HepG2 (cell line): Measurements from ENCODE around the gene DLG2. TPM values are rescaled to one million over a fixed set of nuclear protein-coding genes. Genes with fewer than 3 reads are reported as not detected.

ENCODE experiments used
- ATF7 ChIP-seq, 2 experiments: fragments of 450-650 bp in 1 of 2; sonication (generic) in 1 of 2; formaldehyde crosslinking in 1 of 2; IDR thresholded peaks; 2 replicates each; pipeline versions ENCODE4 v1.4.0 to v1.6.1; 2016 to 2020; ENCODE audit warnings: antibody characterized with exemption in 1 of 2, mild to moderate bottlenecking in 1 of 2, missing genetic modification reagents in 1 of 2
- CCAR2 ChIP-seq: fragments of 200-400 bp; formaldehyde crosslinking; optimal IDR thresholded peaks from 2 replicates; pipeline ENCODE3; 2018; ENCODE audit warnings: low read depth, mild to moderate bottlenecking, low read length, moderate library complexity
- MED1 ChIP-seq: sonication (generic); formaldehyde crosslinking; IDR thresholded peaks from 2 replicates; pipeline ENCODE4 v1.4.0; 2020; ENCODE audit warnings: missing genetic modification reagents
- NR1H2 ChIP-seq: sonication (generic); formaldehyde crosslinking; IDR thresholded peaks from 2 replicates; pipeline ENCODE4 v1.8.1; 2022; ENCODE audit warnings: low read depth, missing genetic modification reagents, borderline replicate concordance
- PRPF4 ChIP-seq: fragments of 200-400 bp; formaldehyde crosslinking; IDR thresholded peaks from 2 replicates; pipeline ENCODE4 v1.6.1; 2016; ENCODE audit warnings: low read length, low read depth; ENCODE audit not compliant: poor library complexity, severe bottlenecking
- RBM39 ChIP-seq: fragments of 200-400 bp; formaldehyde crosslinking; IDR thresholded peaks from one replicate; pipeline ENCODE4 v1.6.1; 2018; ENCODE audit warnings: antibody characterized with exemption, mild to moderate bottlenecking, low read depth, low read length; ENCODE audit not compliant: poor library complexity, severe bottlenecking
- TAF15 ChIP-seq: fragments of 200-400 bp; formaldehyde crosslinking; IDR thresholded peaks from one replicate; pipeline ENCODE4 v1.6.1; 2018; ENCODE audit warnings: mild to moderate bottlenecking, low read depth, low read length; ENCODE audit not compliant: poor library complexity, severe bottlenecking
- ZNF333 ChIP-seq: sonication (generic); formaldehyde crosslinking; IDR thresholded peaks from 2 replicates; pipeline ENCODE4 v1.4.0; 2020; ENCODE audit warnings: mild to moderate bottlenecking, missing genetic modification reagents, borderline replicate concordance
- ZNF777 ChIP-seq: sonication (generic); formaldehyde crosslinking; IDR thresholded peaks from 2 replicates; pipeline ENCODE4 v1.4.0; 2020; ENCODE audit warnings: missing genetic modification reagents
- ZNF883 ChIP-seq: sonication (generic); formaldehyde crosslinking; IDR thresholded peaks from 2 replicates; pipeline ENCODE4 v1.5.1; 2020; ENCODE audit warnings: mild to moderate bottlenecking, missing genetic modification reagents; ENCODE audit errors: not compliant biosample characterization
- polyA plus RNA-seq, 8 experiments: library from polyadenylated mRNA; depleted of rRNA in 3 of 8; stranded (reverse) in 7 of 8; unstranded in 1 of 8; fragments of >200 nt; fragmentation: Illumina TruSeq in 4 of 8; extraction: Trizol in 4 of 8; gene quantifications; 2 replicates each; pipeline versions ENCODE4 v1.2.1 to v1.2.3, GENCODE V29; 2011 to 2016; ENCODE audit warnings: low read depth in 4 of 8, missing spikeins in 1 of 8, mixed read lengths in 1 of 8; ENCODE audit not compliant: insufficient read depth in 1 of 8
- total RNA-seq, 5 experiments: library from RNA; depleted of rRNA; stranded (reverse); fragments of >200 nt; fragmentation: Illumina TruSeq; extraction: Trizol; gene quantifications; 2 replicates each; pipeline ENCODE4 v1.2.3, GENCODE V29; 2016; ENCODE audit warnings: low read depth in 1 of 5
- TF ChIP-seq, protein P1 (sequence below): sonication (generic); formaldehyde crosslinking; IDR thresholded peaks from 2 replicates; pipeline ENCODE4 v1.4.0; 2020; ENCODE audit warnings: missing genetic modification reagents, borderline replicate concordance

DLG2 gene
- total and polyA plus RNA-seq, 2 of the 13 experiments (the other 11 are each of a cell fraction or from before 2014, with no cell fraction given) = 0.46 to 1.0 TPM

DNA sequence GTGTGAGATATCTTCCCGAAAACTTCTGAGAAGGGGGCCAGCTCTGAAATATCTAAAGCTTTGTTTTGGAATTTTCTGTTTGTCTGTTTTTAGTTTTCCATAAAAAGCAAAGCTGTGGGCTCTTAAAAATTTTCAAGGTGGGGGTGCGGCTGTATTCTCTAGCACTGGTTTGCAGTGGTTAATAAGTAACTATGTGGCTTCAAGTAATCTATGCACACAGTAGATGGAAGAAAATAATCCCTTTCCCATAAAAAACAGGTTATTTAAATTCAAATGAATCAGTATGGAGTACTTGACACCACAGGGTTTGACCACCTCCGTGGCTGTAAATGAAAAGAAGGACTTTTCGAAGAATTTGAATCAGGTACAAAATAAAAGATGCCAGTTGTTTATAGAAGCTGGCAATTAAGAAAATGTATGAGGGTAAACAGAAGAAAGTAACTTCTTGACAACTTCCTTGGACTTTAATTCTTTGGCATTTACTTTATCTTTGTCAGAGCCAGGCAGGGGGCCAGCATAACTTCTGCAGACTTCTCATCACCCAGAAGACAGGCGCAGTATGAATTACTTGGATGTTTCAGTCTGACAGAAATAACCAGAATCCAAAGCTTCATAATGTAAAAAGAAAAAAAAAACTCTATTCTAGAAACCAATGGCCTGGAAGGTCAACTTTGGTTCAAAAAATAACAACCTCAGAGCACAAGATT, 981.0 kb downstream of the DLG2 start (continued):
- TF ChIP-seq, protein P1, sequence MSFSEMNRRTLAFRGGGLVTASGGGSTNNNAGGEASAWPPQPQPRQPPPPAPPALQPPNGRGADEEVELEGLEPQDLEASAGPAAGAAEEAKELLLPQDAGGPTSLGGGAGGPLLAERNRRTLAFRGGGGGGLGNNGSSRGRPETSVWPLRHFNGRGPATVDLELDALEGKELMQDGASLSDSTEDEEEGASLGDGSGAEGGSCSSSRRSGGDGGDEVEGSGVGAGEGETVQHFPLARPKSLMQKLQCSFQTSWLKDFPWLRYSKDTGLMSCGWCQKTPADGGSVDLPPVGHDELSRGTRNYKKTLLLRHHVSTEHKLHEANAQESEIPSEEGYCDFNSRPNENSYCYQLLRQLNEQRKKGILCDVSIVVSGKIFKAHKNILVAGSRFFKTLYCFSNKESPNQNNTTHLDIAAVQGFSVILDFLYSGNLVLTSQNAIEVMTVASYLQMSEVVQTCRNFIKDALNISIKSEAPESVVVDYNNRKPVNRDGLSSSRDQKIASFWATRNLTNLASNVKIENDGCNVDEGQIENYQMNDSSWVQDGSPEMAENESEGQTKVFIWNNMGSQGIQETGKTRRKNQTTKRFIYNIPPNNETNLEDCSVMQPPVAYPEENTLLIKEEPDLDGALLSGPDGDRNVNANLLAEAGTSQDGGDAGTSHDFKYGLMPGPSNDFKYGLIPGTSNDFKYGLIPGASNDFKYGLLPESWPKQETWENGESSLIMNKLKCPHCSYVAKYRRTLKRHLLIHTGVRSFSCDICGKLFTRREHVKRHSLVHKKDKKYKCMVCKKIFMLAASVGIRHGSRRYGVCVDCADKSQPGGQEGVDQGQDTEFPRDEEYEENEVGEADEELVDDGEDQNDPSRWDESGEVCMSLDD (CRISPR knock-in tag) = no peak
- TF ChIP-seq MED1 (CRISPR knock-in tag) (no peak), TAF15 (no peak), NR1H2 (CRISPR knock-in tag) (no peak), PRPF4 (no peak), CCAR2 (no peak), RBM39 (no peak), ZNF883 (CRISPR knock-in tag) (no peak), ZNF333 (CRISPR knock-in tag) (no peak), ATF7 (IDR thresholded peaks at IDR 0.05) (no peak), ATF7 (CRISPR knock-in tag; IDR thresholded peaks at IDR 0.05) (no peak), ZNF777 (no peak)
